Measurements from ENCODE around the gene ZNF385D. TPM values are rescaled to one million over a fixed set of nuclear protein-coding genes. Genes with fewer than 3 reads are reported as not detected.

ZNF385D gene
- total and polyA plus RNA-seq, 2 experiments from 2014 or later: 2.7 to 12.3 TPM

GRCh38 chr3:21433751-21434150 is 317.3 kb downstream of the ZNF385D start:
- Histone ChIP-seq H2AFZ (no peak overlapping the region), H3K4me1 (ENCODE audit: insufficient read depth) (0 out of 2 replicates have a peak, but pooled peaks cover 5% of the 10 kb centered on the region), H3K4me3 (no peak overlapping the region), H4K20me1 (replicated peaks; ENCODE audit: insufficient read depth) (no peaks in the 10 kb centered on the region), H3K27me3 (ENCODE audit: insufficient read depth) (no peaks in the 10 kb centered on the region), H3F3A (replicated peaks; ENCODE audit: low read depth) (no peaks in the 10 kb centered on the region), H3K27ac (ENCODE audit: low read depth) (no peak overlapping the region), H3K9me2 (ENCODE audit: insufficient read depth) (no peaks in the 10 kb centered on the region), H3K36me3 (ENCODE audit: insufficient read depth) (no peaks in the 10 kb centered on the region), H3K4me2 (no peak overlapping the region), H3K79me2 (replicated peaks; ENCODE audit: insufficient read depth) (no peaks in the 10 kb centered on the region)
- ATAC-seq (no peak), DNase-seq (ENCODE audit: low spot score) (no peak)
- Mint-ChIP-seq H3K9me3 (no peaks in the 10 kb centered on the region), H3K4me3 (no peak overlapping the region), H3K36me3 (ENCODE audit: low read depth) (no peaks in the 10 kb centered on the region), H3K4me1 (peaks cover 7% of the 10 kb centered on the region), H3K27me3 (ENCODE audit: insufficient read depth, low read depth, poor library complexity) (peaks cover 2% of the 10 kb centered on the region), H3K27ac (no peak overlapping the region)
- TF ChIP-seq NANOG (IDR thresholded peaks at IDR 0.05; ENCODE audit: borderline replicate concordance): no peak
- no peak for TF ChIP-seq EZH2 (IDR thresholded peaks at IDR 0.05; ENCODE audit: low read depth, unreplicated experiment)

DNA sequence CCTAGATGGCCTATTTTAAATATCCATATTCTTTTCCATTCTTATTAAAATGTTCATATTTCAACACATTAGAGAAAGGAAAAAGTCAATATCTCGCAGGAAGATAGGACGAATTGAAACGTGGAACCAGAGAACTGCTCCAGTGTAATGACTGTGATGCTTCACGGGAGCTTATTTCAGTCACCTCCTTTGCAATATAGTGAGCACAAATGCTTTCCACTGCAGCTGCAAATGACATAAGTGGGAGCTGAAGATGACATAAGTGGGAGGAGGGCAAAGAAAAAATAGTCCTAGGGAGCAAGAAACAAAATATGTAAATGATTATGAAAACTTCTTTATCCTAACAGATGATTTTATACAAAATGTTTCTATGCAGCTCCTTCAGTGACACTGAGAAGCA is 324.1 kb downstream of the ZNF385D start:
- no peak overlapping the region for H3K27ac Mint-ChIP-seq
- peaks cover 2% of the 10 kb centered on the region for H3K27me3 Mint-ChIP-seq (ENCODE audit: insufficient read depth, low read depth, poor library complexity)
- DNase-seq (ENCODE audit: low spot score) (no peak), ATAC-seq (no peak)
- Histone ChIP-seq H2AFZ (no peak overlapping the region), H3K36me3 (ENCODE audit: insufficient read depth) (no peaks in the 10 kb centered on the region), H3K79me2 (replicated peaks; ENCODE audit: insufficient read depth) (no peaks in the 10 kb centered on the region), H3K4me2 (no peak overlapping the region), H3K4me1 (ENCODE audit: insufficient read depth) (peaks cover 15% of the 10 kb centered on the region; the same call in 1 of the 2 replicates), H3K27ac (ENCODE audit: low read depth) (no peak overlapping the region), H3K9me2 (ENCODE audit: insufficient read depth) (no peaks in the 10 kb centered on the region), H3K4me3 (no peak overlapping the region), H3F3A (replicated peaks; ENCODE audit: low read depth) (no peaks in the 10 kb centered on the region), H4K20me1 (replicated peaks; ENCODE audit: insufficient read depth) (no peaks in the 10 kb centered on the region), H3K27me3 (ENCODE audit: insufficient read depth) (no peaks in the 10 kb centered on the region)
- no peak for TF ChIP-seq ZNF331 (CRISPR knock-in tag; IDR thresholded peaks at IDR 0.05; ENCODE audit: low read depth)
- TF ChIP-seq STAT1 (IDR thresholded peaks at IDR 0.05; ENCODE audit: unreplicated experiment): no peak
- no peak for TF ChIP-seq EZH2 (IDR thresholded peaks at IDR 0.05; ENCODE audit: low read depth, unreplicated experiment)
- no peaks in the 10 kb centered on the region for H3K9me3 Mint-ChIP-seq
- H3K36me3 Mint-ChIP-seq (ENCODE audit: low read depth): no peaks in the 10 kb centered on the region
- peaks cover 20% of the 10 kb centered on the region for H3K4me1 Mint-ChIP-seq
- no peak overlapping the region for H3K4me3 Mint-ChIP-seq

- Histone ChIP-seq H3K27ac (ENCODE audit: low read depth) (no peak overlapping the region), H3K79me2 (replicated peaks; ENCODE audit: insufficient read depth) (no peaks in the 10 kb centered on the region), H3F3A (replicated peaks; ENCODE audit: low read depth) (no peaks in the 10 kb centered on the region), H3K4me3 (no peak overlapping the region), H4K20me1 (replicated peaks; ENCODE audit: insufficient read depth) (no peaks in the 10 kb centered on the region), H3K36me3 (ENCODE audit: insufficient read depth) (no peaks in the 10 kb centered on the region), H3K27me3 (ENCODE audit: insufficient read depth) (no peaks in the 10 kb centered on the region), H3K4me2 (no peak overlapping the region), H3K9me2 (ENCODE audit: insufficient read depth) (no peaks in the 10 kb centered on the region), H2AFZ (no peak overlapping the region), H3K4me1 (ENCODE audit: insufficient read depth) (peaks cover 16% of the 10 kb centered on the region; the same call in 1 of the 2 replicates)
- DNase-seq (ENCODE audit: low spot score) (no peak), ATAC-seq (no peak)
- H3K27me3 Mint-ChIP-seq (ENCODE audit: insufficient read depth, low read depth, poor library complexity): peaks cover 4% of the 10 kb centered on the region
- H3K36me3 Mint-ChIP-seq (ENCODE audit: low read depth): no peaks in the 10 kb centered on the region
- no peaks in the 10 kb centered on the region for H3K9me3 Mint-ChIP-seq
- H3K4me3 Mint-ChIP-seq: no peak overlapping the region
- peaks cover 24% of the 10 kb centered on the region for H3K4me1 Mint-ChIP-seq
- H3K27ac Mint-ChIP-seq: no peak overlapping the region
- no peak for TF ChIP-seq ZNF114 (CRISPR knock-in tag; IDR thresholded peaks at IDR 0.05)
- TF ChIP-seq JUNB (IDR thresholded peaks at IDR 0.05; ENCODE audit: unreplicated experiment): no peak
- no peak for TF ChIP-seq CREB1 (CRISPR knock-in tag; IDR thresholded peaks at IDR 0.05; ENCODE audit: low read depth)
- TF ChIP-seq EZH2 (IDR thresholded peaks at IDR 0.05; ENCODE audit: low read depth, unreplicated experiment): no peak
- TF ChIP-seq, protein P1, sequence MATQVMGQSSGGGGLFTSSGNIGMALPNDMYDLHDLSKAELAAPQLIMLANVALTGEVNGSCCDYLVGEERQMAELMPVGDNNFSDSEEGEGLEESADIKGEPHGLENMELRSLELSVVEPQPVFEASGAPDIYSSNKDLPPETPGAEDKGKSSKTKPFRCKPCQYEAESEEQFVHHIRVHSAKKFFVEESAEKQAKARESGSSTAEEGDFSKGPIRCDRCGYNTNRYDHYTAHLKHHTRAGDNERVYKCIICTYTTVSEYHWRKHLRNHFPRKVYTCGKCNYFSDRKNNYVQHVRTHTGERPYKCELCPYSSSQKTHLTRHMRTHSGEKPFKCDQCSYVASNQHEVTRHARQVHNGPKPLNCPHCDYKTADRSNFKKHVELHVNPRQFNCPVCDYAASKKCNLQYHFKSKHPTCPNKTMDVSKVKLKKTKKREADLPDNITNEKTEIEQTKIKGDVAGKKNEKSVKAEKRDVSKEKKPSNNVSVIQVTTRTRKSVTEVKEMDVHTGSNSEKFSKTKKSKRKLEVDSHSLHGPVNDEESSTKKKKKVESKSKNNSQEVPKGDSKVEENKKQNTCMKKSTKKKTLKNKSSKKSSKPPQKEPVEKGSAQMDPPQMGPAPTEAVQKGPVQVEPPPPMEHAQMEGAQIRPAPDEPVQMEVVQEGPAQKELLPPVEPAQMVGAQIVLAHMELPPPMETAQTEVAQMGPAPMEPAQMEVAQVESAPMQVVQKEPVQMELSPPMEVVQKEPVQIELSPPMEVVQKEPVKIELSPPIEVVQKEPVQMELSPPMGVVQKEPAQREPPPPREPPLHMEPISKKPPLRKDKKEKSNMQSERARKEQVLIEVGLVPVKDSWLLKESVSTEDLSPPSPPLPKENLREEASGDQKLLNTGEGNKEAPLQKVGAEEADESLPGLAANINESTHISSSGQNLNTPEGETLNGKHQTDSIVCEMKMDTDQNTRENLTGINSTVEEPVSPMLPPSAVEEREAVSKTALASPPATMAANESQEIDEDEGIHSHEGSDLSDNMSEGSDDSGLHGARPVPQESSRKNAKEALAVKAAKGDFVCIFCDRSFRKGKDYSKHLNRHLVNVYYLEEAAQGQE (IDR thresholded peaks at IDR 0.05; ENCODE audit: unreplicated experiment): no peak
- TF ChIP-seq POLR2AphosphoS5 (IDR thresholded peaks at IDR 0.05; ENCODE audit: low read depth): no peak
- TF ChIP-seq NANOG (IDR thresholded peaks at IDR 0.05; ENCODE audit: borderline replicate concordance): no peak
These were observed 325.3 kb downstream of the ZNF385D start for GRCh38 chr3:21425715-21426114.

Measured in GM23338 (cell line).